Measurements from ENCODE around the gene GTPBP3. TPM values are rescaled to one million over a fixed set of nuclear protein-coding genes. Genes with fewer than 3 reads are reported as not detected.

GTPBP3 gene
- total and polyA plus RNA-seq, 2 of the 13 experiments (the other 11 are each of a cell fraction or from before 2014, with no cell fraction given), result 17.5 to 30.0 TPM

GRCh38 chr19:17337675-17338432, 501 bp downstream of the GTPBP3 start (continued):
- TF ChIP-seq ZBTB4 (CRISPR knock-in tag; IDR thresholded peaks at IDR 0.05; ENCODE audit: borderline replicate concordance), result no peak
- TF ChIP-seq NFIC (IDR thresholded peaks at IDR 0.05; ENCODE audit: low read length), result no peak
- no peak for TF ChIP-seq CHCHD3 (CRISPR knock-in tag; IDR thresholded peaks at IDR 0.05)
- no peak for TF ChIP-seq TFDP1 (CRISPR knock-in tag; IDR thresholded peaks at IDR 0.05; ENCODE audit: borderline replicate concordance)
- no peak for TF ChIP-seq ZNF83 (CRISPR knock-in tag; IDR thresholded peaks at IDR 0.05; ENCODE audit: borderline replicate concordance)
- TF ChIP-seq ZNF44 (CRISPR knock-in tag; IDR thresholded peaks at IDR 0.05), result no peak
- no peak for TF ChIP-seq HNF4A (CRISPR knock-in tag; IDR thresholded peaks at IDR 0.05)
- no peak for TF ChIP-seq SMARCC2 (IDR thresholded peaks at IDR 0.05)
- no peak for TF ChIP-seq SMAD9 (CRISPR knock-in tag; IDR thresholded peaks at IDR 0.05)
- TF ChIP-seq ZNF768 (CRISPR knock-in tag; IDR thresholded peaks at IDR 0.05), result no peak
- TF ChIP-seq NFE2L2 (IDR thresholded peaks at IDR 0.05; ENCODE audit: low read length), result no peak
- no peak for TF ChIP-seq ATF3 (CRISPR knock-in tag; IDR thresholded peaks at IDR 0.05)
- peak; percentile 48; the same call in 1 of the 2 replicates for TF ChIP-seq ZNF607 (CRISPR knock-in tag; IDR thresholded peaks at IDR 0.05; ENCODE audit: borderline replicate concordance)
- TF ChIP-seq HES4 (CRISPR knock-in tag; IDR thresholded peaks at IDR 0.05; ENCODE audit: borderline replicate concordance), result 0 out of 2 replicates have a peak, but pooled peaks have one; percentile 51
- TF ChIP-seq DPF2 (CRISPR knock-in tag; IDR thresholded peaks at IDR 0.05; ENCODE audit: borderline replicate concordance, low read depth), result no peak
- no peak for TF ChIP-seq EEA1 (CRISPR knock-in tag; IDR thresholded peaks at IDR 0.05; ENCODE audit: borderline replicate concordance)
- no peak for TF ChIP-seq RARG (CRISPR knock-in tag; IDR thresholded peaks at IDR 0.05; ENCODE audit: low read depth)
- TF ChIP-seq SETDB1 (CRISPR knock-in tag; IDR thresholded peaks at IDR 0.05; ENCODE audit: borderline replicate concordance), result no peak
- TF ChIP-seq ZNF292 (CRISPR knock-in tag; IDR thresholded peaks at IDR 0.05; ENCODE audit: borderline replicate concordance, low read depth), result 0 out of 2 replicates have a peak, but pooled peaks have one; percentile 11
- TF ChIP-seq ZBTB34 (CRISPR knock-in tag; IDR thresholded peaks at IDR 0.05), result no peak
- TF ChIP-seq RBFOX2 (IDR thresholded peaks at IDR 0.05; ENCODE audit: low read depth, low read length), result peak; percentile 74
